Activated CD8-positive, alpha-beta memory T cell treated with anti-CD3 and anti-CD28 coated beads for 24 hours (primary cell): Measurements from ENCODE around the gene PAN2.
"Not testable (repeated sequence)": the region's sequence is repeated elsewhere in the genome, so short reads cannot be mapped to it uniquely, and the experiment has no call there.

Source experiments
- DNase-seq: peaks from one replicate; pipeline ENCODE4 v3.0.0-alpha.2; 2020

Gene PAN2

GRCh38 chr12:56307221-56307965 is 26.4 kb downstream of the PAN2 start:
- no peak for DNase-seq

GRCh38 chr12:56304872-56305590 is 28.8 kb downstream of the PAN2 start:
- no peak for DNase-seq

- no peak for DNase-seq
These were observed 29.5 kb downstream of the PAN2 start for GRCh38 chr12:56304276-56304675.

GRCh38 chr12:56300644-56301464 is 32.9 kb downstream of the PAN2 start:
- DNase-seq = peak; percentile 59

- DNase-seq = peak; percentile 98
These were observed 33.8 kb downstream of the PAN2 start, which contains the start of gene CS for GRCh38 chr12:56299853-56300643. CS (minus strand) TSS chr12:56300330; CDS start chr12:56300201, 129 bp downstream.

GRCh38 chr12:56299308-56299852 is 34.4 kb downstream of the PAN2 start:
- no peak for DNase-seq

- DNase-seq = no peak
These were observed 35.0 kb downstream of the PAN2 start for GRCh38 chr12:56298828-56299227.

- DNase-seq = no peak
These were observed 36.4 kb downstream of the PAN2 start for GRCh38 chr12:56297400-56297799.

GRCh38 chr12:56296295-56296694 is 37.5 kb downstream of the PAN2 start:
- DNase-seq = no peak

GRCh38 chr12:56293795-56294194 is 40.0 kb downstream of the PAN2 start:
- DNase-seq = no peak

GRCh38 chr12:56288705-56289387 is 45.0 kb downstream of the PAN2 start:
- no peak for DNase-seq

- DNase-seq = no peak
These were observed 47.6 kb downstream of the PAN2 start for GRCh38 chr12:56286044-56286830.

- DNase-seq = not testable (repeated sequence)
These were observed 49.5 kb downstream of the PAN2 start for GRCh38 chr12:56284263-56284662.

- no peak for DNase-seq
These were observed 51.2 kb downstream of the PAN2 start for GRCh38 chr12:56282579-56282978.

- no peak for DNase-seq
These were observed 51.8 kb downstream of the PAN2 start for GRCh38 chr12:56282030-56282429.

- no peak for DNase-seq
These were observed 53.0 kb downstream of the PAN2 start for GRCh38 chr12:56280849-56281248.

GRCh38 chr12:56278905-56279304 is 54.9 kb downstream of the PAN2 start:
- DNase-seq = no peak

GRCh38 chr12:56274299-56274698 is 59.5 kb downstream of the PAN2 start:
- DNase-seq = no peak

- DNase-seq = not testable (repeated sequence)
These were observed 61.3 kb downstream of the PAN2 start for GRCh38 chr12:56272468-56272867.

GRCh38 chr12:56271031-56271430 is 62.8 kb downstream of the PAN2 start:
- DNase-seq = no peak
